Inferior parietal cortex (tissue), 1 donor: ENCODE measurements around the gene NR3C1.

Experiments
- DNase-seq: peaks from one replicate; pipeline ENCODE4 v3.0.0-alpha.2; 2016; ENCODE audit errors: extremely low spot score

Gene NR3C1

GRCh38 chr5:143234162-143234842 is 169.2 kb downstream of the NR3C1 start:
- no peak for DNase-seq

DNA sequence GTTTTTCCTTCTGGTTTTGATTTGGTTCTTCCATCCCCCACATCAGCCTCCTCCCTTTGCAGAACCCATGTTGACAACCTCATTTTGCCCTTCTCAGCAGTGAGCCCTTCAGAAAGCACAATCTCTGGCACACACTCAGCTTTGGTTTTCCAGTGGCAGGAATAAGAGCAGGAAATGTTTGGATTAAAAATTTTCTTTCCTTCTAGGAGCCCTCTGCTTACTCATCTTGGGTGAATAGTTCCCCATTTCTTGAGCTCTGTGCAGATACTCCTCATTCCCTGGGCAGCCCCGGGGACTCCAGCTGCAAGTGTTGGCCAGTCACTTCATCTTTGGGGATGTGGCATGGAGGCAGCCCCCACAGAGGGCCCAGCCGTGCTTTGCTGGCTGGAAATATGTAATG is 170.5 kb downstream of the NR3C1 start:
- DNase-seq = no peak

DNA sequence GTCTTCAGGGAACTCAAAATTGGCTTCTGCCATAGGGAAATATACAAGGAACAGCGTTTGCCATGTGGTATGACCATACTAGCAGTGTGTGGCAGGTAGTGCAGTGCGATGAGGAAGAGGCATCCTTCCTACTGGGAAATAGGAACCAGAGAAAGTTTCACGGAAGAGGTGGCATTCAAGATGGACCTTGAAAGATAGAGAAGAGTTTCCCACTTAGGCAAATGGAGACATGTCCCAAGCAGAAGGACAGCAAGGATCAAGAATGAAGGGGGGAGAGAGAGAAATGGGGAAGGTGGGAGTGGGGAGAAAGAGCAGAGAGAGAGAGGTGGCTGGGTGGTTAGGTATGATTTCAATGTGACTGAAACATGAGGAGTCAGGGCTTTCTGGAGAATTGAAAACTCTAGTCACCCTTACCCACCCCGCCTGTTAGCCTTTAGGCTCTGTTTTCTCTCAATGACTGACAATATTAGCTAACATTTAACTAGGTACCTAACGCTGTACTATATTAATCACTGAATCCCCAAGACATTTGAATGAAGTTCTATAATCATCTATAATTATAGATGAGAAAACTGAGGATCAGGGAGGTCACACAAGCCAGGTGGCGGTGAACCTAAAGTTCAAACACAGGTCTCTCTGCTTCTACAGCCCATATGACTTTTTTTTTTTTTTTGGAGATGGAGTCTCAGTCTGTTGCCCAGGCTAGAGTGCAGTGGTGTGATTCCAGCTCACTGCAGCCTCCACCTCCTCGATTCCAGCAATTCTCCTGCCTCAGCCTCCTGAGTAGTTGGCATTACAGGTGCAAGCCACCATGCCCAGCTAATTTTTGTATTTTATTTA is 171.3 kb downstream of the NR3C1 start:
- DNase-seq = no peak

GRCh38 chr5:143231416-143231815 is 172.1 kb downstream of the NR3C1 start:
- DNase-seq = no peak

DNA sequence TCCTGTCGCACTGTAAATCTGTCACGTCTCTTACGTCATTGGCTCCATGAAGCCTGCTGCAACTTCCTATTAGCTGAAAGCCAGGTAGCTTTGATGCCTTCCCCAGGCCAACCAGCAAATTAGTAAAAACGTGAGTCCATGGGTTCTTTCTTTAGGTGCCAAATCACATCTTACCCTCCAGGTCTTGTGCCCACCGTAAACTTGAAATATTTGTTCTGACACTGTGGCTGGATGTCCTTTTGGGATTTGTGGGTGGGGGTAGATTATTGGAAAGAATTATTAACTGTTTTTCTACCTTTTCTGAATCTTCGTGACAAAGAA is 172.8 kb downstream of the NR3C1 start:
- no peak for DNase-seq

GRCh38 chr5:143229896-143230675 is 173.4 kb downstream of the NR3C1 start:
- DNase-seq = no peak

GRCh38 chr5:143229426-143229895 is 174.0 kb downstream of the NR3C1 start:
- no peak for DNase-seq

GRCh38 chr5:143228597-143229293 is 174.7 kb downstream of the NR3C1 start:
- no peak for DNase-seq
